ENCODE data around the gene TAS1R2. TPM values are rescaled to one million over a fixed set of nuclear protein-coding genes. Genes with fewer than 3 reads are reported as not detected.

Gene TAS1R2
- total and polyA plus RNA-seq, 9 of the 15 experiments (the other 6 are each of a cell fraction or from before 2014, with no cell fraction given) = not detected

DNA sequence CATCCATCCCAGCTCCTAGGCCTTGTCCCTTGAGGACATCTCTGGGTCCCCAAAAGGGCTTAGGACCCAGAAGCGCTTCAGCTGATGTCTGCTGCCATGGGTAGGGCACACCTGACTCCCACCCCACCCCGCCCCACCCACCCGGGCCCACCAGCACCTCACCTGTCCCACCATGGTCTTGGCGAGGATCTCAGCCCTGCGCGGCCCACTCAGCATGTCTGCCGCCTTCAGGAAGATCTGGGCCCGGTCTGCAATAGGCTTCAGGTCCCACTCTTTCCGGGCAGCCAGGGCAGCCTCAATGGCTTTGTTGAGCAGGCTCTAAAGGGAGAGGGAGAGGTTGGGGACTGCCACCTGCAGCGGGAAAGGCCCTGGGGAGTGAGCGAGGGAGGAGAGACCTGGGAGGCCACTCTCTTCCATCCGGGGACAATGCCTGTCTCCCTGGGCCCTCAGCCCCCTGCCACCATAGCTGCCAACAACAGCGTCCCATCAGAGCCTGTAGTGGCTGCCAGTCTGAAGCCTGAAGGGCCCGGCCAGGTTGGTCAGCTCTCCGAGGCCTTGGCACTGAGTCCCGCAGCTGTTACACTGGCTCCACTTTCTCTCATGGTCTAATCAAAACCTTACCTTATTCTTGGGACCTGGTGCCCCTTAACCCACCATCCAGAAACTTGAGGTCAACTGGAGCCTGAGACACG, 26.0 kb upstream of the TAS1R2 start (continued):
- TF ChIP-seq, protein P1, sequence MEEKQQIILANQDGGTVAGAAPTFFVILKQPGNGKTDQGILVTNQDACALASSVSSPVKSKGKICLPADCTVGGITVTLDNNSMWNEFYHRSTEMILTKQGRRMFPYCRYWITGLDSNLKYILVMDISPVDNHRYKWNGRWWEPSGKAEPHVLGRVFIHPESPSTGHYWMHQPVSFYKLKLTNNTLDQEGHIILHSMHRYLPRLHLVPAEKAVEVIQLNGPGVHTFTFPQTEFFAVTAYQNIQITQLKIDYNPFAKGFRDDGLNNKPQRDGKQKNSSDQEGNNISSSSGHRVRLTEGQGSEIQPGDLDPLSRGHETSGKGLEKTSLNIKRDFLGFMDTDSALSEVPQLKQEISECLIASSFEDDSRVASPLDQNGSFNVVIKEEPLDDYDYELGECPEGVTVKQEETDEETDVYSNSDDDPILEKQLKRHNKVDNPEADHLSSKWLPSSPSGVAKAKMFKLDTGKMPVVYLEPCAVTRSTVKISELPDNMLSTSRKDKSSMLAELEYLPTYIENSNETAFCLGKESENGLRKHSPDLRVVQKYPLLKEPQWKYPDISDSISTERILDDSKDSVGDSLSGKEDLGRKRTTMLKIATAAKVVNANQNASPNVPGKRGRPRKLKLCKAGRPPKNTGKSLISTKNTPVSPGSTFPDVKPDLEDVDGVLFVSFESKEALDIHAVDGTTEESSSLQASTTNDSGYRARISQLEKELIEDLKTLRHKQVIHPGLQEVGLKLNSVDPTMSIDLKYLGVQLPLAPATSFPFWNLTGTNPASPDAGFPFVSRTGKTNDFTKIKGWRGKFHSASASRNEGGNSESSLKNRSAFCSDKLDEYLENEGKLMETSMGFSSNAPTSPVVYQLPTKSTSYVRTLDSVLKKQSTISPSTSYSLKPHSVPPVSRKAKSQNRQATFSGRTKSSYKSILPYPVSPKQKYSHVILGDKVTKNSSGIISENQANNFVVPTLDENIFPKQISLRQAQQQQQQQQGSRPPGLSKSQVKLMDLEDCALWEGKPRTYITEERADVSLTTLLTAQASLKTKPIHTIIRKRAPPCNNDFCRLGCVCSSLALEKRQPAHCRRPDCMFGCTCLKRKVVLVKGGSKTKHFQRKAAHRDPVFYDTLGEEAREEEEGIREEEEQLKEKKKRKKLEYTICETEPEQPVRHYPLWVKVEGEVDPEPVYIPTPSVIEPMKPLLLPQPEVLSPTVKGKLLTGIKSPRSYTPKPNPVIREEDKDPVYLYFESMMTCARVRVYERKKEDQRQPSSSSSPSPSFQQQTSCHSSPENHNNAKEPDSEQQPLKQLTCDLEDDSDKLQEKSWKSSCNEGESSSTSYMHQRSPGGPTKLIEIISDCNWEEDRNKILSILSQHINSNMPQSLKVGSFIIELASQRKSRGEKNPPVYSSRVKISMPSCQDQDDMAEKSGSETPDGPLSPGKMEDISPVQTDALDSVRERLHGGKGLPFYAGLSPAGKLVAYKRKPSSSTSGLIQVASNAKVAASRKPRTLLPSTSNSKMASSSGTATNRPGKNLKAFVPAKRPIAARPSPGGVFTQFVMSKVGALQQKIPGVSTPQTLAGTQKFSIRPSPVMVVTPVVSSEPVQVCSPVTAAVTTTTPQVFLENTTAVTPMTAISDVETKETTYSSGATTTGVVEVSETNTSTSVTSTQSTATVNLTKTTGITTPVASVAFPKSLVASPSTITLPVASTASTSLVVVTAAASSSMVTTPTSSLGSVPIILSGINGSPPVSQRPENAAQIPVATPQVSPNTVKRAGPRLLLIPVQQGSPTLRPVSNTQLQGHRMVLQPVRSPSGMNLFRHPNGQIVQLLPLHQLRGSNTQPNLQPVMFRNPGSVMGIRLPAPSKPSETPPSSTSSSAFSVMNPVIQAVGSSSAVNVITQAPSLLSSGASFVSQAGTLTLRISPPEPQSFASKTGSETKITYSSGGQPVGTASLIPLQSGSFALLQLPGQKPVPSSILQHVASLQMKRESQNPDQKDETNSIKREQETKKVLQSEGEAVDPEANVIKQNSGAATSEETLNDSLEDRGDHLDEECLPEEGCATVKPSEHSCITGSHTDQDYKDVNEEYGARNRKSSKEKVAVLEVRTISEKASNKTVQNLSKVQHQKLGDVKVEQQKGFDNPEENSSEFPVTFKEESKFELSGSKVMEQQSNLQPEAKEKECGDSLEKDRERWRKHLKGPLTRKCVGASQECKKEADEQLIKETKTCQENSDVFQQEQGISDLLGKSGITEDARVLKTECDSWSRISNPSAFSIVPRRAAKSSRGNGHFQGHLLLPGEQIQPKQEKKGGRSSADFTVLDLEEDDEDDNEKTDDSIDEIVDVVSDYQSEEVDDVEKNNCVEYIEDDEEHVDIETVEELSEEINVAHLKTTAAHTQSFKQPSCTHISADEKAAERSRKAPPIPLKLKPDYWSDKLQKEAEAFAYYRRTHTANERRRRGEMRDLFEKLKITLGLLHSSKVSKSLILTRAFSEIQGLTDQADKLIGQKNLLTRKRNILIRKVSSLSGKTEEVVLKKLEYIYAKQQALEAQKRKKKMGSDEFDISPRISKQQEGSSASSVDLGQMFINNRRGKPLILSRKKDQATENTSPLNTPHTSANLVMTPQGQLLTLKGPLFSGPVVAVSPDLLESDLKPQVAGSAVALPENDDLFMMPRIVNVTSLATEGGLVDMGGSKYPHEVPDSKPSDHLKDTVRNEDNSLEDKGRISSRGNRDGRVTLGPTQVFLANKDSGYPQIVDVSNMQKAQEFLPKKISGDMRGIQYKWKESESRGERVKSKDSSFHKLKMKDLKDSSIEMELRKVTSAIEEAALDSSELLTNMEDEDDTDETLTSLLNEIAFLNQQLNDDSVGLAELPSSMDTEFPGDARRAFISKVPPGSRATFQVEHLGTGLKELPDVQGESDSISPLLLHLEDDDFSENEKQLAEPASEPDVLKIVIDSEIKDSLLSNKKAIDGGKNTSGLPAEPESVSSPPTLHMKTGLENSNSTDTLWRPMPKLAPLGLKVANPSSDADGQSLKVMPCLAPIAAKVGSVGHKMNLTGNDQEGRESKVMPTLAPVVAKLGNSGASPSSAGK (IDR thresholded peaks at IDR 0.05) = no peak
- TF ChIP-seq, protein P2, sequence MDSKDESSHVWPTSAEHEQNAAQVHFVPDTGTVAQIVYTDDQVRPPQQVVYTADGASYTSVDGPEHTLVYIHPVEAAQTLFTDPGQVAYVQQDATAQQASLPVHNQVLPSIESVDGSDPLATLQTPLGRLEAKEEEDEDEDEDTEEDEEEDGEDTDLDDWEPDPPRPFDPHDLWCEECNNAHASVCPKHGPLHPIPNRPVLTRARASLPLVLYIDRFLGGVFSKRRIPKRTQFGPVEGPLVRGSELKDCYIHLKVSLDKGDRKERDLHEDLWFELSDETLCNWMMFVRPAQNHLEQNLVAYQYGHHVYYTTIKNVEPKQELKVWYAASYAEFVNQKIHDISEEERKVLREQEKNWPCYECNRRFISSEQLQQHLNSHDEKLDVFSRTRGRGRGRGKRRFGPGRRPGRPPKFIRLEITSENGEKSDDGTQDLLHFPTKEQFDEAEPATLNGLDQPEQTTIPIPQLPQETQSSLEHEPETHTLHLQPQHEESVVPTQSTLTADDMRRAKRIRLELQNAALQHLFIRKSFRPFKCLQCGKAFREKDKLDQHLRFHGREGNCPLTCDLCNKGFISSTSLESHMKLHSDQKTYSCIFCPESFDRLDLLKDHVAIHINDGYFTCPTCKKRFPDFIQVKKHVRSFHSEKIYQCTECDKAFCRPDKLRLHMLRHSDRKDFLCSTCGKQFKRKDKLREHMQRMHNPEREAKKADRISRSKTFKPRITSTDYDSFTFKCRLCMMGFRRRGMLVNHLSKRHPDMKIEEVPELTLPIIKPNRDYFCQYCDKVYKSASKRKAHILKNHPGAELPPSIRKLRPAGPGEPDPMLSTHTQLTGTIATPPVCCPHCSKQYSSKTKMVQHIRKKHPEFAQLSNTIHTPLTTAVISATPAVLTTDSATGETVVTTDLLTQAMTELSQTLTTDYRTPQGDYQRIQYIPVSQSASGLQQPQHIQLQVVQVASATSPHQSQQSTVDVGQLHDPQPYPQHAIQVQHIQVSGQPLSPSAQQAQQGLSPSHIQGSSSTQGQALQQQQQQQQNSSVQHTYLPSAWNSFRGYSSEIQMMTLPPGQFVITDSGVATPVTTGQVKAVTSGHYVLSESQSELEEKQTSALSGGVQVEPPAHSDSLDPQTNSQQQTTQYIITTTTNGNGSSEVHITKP (IDR thresholded peaks at IDR 0.05; ENCODE audit: partially characterized antibody) = no peak
- TF ChIP-seq KAT8 (IDR thresholded peaks at IDR 0.05; ENCODE audit: low read depth) (no peak), NFRKB (IDR thresholded peaks at IDR 0.05; ENCODE audit: low read depth) (no peak), ZNF324 (CRISPR knock-in tag; IDR thresholded peaks at IDR 0.05) (no peak), FOSL1 (tag; conservative IDR thresholded peaks at IDR 0.05) (no peak), YY1 (IDR thresholded peaks at IDR 0.05; ENCODE audit: borderline replicate concordance in 1 of 3, control insufficient read depth in 1 of 3, extremely low read depth in 1 of 3, insufficient read depth in 3 of 3, insufficient read length in 1 of 3, insufficient replicate concordance in 2 of 3, low read depth in 1 of 3, low read length in 2 of 3) (no peak), GATA2 (CRISPR knock-in tag; IDR thresholded peaks at IDR 0.05) (no peak), FOXK2 (conservative IDR thresholded peaks at IDR 0.05 in 1 of 2, IDR thresholded peaks at IDR 0.05 in 1 of 2; ENCODE audit: low read depth in 2 of 2) (no peak)
- TF ChIP-seq, protein P3, sequence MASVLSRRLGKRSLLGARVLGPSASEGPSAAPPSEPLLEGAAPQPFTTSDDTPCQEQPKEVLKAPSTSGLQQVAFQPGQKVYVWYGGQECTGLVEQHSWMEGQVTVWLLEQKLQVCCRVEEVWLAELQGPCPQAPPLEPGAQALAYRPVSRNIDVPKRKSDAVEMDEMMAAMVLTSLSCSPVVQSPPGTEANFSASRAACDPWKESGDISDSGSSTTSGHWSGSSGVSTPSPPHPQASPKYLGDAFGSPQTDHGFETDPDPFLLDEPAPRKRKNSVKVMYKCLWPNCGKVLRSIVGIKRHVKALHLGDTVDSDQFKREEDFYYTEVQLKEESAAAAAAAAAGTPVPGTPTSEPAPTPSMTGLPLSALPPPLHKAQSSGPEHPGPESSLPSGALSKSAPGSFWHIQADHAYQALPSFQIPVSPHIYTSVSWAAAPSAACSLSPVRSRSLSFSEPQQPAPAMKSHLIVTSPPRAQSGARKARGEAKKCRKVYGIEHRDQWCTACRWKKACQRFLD (CRISPR knock-in tag; IDR thresholded peaks at IDR 0.05) = no peak
